GM19351 (cell line): ENCODE results near the gene SHISA3.
"Not testable (repeated sequence)": the region's sequence is repeated elsewhere in the genome, so short reads cannot be mapped to it uniquely, and the experiment has no call there.

Experiments used
- ATAC-seq: cut with Tn5 transposase; IDR thresholded peaks from one replicate; pipeline ENCODE4 v1.9.1; 2021; ENCODE audit warnings: mild to moderate bottlenecking, moderate library complexity; ENCODE audit not compliant: unreplicated experiment

Gene SHISA3

DNA sequence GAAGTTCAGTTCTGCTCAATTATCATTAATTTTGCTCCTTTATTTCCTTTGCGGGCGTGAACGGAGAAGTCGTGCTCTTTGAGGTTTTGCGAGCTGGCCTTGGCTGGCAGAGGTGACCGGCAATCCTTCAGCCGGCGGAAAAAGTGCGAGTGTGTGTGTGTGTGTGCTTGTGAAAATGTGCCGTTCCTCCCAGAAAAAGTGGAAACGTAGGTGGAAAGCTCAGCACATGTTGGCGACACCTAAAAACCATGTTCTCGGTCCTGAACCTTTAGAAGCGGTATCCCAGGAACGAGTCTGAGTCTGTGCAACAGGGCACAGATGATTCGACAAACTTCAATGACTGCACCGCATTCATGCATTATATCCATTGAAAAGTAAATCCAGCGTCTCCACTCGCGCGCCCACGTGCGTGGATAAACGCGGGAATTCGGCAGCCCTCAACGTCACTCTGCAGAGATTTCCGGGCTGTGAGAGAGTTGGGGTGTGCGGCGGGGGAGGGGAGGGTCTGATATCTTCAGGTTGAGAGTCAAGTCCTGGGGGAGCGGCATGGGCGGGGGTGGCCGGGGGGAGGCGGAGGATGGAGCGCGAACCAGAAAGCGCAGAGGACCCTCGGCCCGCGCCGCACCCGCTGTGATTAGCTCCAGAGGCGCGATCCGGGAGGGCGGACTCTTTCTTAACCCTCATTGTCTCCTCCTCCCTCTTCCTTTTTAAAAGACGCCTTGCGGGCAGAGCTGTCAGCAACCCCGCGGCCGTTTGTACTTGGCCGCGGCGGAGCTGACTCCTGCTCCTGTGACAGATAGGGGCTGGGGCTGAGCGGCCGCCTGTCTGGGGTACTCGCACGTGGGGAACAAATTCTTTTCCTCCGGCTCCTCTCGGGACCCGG is at the start of gene SHISA3:
TSS of gene SHISA3 (plus strand) at position 737 of the 883 bp plus-strand sequence. CDS start 569 bp downstream, outside the sequence.
- peak; percentile 47 for ATAC-seq

GRCh38 chr4:42348247-42348646 is 49.0 kb upstream of the SHISA3 start:
- no peak for ATAC-seq

DNA sequence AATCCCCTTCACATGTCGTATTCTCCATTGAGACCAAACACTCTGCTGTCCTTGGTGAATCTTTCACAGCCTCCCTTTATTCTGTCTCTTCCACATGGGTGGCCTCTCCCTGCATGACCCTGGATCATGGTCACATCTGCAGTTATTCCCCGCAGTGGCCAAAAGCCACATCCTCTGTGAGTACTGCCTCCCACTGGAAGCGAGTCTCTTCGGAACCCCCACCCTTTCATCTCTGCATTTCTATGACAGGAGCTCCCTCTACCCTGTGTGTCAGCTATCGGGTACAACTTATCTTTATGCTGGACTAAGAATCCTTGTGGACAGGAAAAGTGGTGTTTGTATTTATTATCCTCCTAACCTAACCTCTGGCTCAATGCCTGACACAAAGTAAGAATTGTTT is 48.6 kb upstream of the SHISA3 start:
- ATAC-seq = no peak

GRCh38 chr4:42350611-42351182 is 46.6 kb upstream of the SHISA3 start:
- ATAC-seq = peak; percentile 66

GRCh38 chr4:42352049-42352448 is 45.2 kb upstream of the SHISA3 start:
- no peak for ATAC-seq

GRCh38 chr4:42357325-42357724 is 40.0 kb upstream of the SHISA3 start:
- ATAC-seq = peak; percentile 68

DNA sequence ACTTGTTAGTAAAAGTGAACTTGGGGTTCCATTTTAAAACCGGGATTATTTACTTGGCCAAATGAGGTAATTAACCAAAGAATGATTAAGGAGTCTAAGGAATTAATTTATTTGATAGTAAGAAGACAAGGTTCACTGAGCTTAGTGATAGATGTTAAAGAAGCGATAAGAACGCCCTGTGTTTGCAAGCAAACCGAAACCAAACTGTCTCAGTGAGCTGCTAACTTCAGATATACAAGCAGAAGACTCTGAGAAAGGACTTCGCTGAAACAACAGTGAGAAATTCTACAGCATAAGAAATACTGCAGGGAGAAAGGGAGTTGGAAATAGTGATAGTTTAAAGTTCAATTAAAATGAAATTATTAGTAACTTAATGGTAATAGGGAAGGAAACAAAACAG is 37.6 kb upstream of the SHISA3 start:
- no peak for ATAC-seq

DNA sequence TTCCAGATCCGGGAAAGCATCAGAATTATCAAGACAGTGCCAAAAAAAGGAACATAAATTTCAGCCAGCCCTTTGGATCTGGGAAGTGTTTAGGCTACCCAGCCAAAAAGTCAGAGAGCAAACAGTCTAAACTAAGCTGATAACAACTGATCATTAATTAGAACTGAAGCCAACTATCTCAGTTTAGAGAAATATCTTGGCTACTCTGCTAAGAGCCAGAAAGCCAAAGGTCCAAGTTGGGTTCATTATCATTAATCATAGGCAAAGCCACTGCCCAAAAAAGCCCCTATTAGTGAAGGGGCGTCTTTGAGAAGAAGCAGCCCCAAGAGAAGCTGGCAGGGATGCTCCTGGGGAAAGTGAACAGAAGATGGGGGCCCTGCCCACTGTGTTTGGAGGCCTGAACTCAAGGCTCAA is 37.0 kb upstream of the SHISA3 start:
- no peak for ATAC-seq

- no peak for ATAC-seq
Measured at GRCh38 chr4:42361456-42361855, 35.8 kb upstream of the SHISA3 start.

GRCh38 chr4:42362591-42362990 is 34.7 kb upstream of the SHISA3 start:
- ATAC-seq = no peak

- no peak for ATAC-seq
Measured at GRCh38 chr4:42363614-42364013, 33.7 kb upstream of the SHISA3 start.

GRCh38 chr4:42364266-42365053 is 32.8 kb upstream of the SHISA3 start:
- ATAC-seq = no peak

GRCh38 chr4:42366959-42367358 is 30.3 kb upstream of the SHISA3 start:
- ATAC-seq = no peak

DNA sequence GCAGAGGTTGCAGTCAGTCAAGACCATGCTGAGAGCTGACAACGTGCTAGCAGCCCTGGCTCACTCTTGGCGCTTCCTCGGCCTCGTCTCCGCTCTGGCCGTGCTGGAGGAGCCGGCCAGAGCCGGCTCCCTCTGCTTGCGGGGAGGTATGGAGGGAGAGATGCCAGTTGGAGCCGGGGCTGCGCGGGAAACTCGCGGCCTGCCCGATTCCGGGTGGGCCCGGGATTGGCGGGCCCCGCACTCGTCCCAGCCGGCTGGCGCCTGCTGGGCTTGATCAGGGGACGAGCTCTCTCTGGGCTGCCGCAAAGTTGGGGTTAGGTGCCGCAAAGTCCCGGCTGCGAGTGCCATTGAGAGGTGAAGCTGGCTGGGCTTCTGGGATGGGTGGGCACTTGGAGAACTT is 27.8 kb upstream of the SHISA3 start:
- no peak for ATAC-seq

- ATAC-seq = peak; percentile 81
Measured at GRCh38 chr4:42371305-42372252, 25.7 kb upstream of the SHISA3 start.

- not testable (repeated sequence) for ATAC-seq
Measured at GRCh38 chr4:42372303-42372702, 25.0 kb upstream of the SHISA3 start.

DNA sequence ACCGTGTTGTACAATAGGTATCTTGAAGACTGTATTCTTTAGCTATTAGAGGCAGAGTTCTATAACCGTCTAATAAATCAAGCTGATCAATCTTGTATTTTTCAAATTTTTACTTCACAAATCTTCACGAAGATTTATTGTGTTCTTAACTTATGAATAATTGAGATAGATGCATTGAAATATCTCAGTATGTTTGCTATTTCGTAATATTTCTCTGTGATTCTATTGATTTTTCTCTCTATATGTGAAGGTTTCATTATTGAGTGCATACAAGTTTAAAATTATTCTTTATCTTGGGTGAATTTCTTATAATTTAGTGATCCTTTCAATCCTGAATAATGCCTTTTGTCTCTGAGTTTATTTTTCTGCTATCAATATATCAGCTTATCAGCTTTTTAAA is 19.8 kb upstream of the SHISA3 start:
- ATAC-seq = no peak

GRCh38 chr4:42381666-42382065 is 15.6 kb upstream of the SHISA3 start:
- ATAC-seq = no peak

- ATAC-seq = no peak
Measured at GRCh38 chr4:42385516-42385915, 11.8 kb upstream of the SHISA3 start.

DNA sequence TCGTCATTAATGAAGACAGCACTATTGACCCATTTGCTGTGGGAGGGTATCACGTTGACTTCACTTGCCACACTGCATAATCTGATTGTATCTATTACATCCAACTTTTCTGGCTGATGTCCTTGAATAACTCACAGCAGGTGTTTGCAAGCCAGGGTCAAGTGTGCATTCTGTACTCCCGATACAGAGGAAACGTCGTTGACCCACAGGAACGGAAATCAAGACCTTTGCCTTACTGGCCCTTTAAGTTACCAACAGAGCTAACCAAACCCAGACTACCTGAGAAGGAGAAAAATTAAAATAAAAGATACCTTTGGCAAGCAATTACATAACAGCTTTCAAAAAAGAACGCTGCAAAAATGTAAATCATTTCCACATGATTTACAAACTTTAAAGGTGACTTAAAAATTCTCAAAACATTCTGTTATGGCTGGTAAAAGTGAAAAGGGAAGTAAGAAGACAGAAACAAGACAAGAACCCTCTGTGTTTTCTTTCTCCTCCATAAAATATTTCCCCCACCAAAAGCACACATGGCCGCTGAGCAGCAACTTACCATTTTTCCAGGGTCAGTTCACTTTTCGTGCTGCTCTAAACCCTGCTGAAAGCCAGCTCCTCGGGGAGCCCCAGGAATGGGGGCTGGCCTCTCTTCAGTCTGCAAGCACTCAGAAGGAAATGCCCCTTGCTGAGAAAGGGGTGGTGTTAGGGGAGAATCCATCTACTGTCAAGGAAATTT is 6.5 kb upstream of the SHISA3 start:
- ATAC-seq = peak; percentile 41
